Panc1 (cell line): Measurements from ENCODE around the gene ZBTB7C. TPM values are rescaled to one million over a fixed set of nuclear protein-coding genes. Genes with fewer than 3 reads are reported as not detected.

ENCODE experiments used
- ATAC-seq: fragments of 200-7000 bp; cut with Tn5 transposase; 2 replicates; pipeline ENCODE4 v1.9.1; 2020; ENCODE audit warnings: mild to moderate bottlenecking, moderate library complexity
- BruUV-seq: library from RNA; stranded (reverse); fragments of 400-500 nt; replicated peaks from 2 replicates; lab custom pipeline; 2021; lab: Mats Ljungman, UMichigan
- CTCF ChIA-PET: fragments of 300-600 bp; sonication (Branson Sonifier 250); formaldehyde crosslinking; loops from one replicate; lab custom pipeline; 2022; ENCODE audit warnings: antibody characterized with exemption; lab: Charles Lee
- POLR2A ChIA-PET: fragments of 300-600 bp; sonication (Branson Sonifier 250); formaldehyde crosslinking; loops from one replicate; lab custom pipeline; 2022; ENCODE audit warnings: antibody characterized with exemption; lab: Charles Lee
- DNase-seq: peaks from one replicate; pipeline ENCODE4 v3.0.0-alpha.2; 2010; ENCODE audit warnings: low read depth, low spot score
- H3K27ac ChIP-seq: 2 replicates; pipeline ENCODE4 v1.5.1; 2011; ENCODE audit warnings: mild to moderate bottlenecking, low read length, inconsistent platforms
- H3K27me3 ChIP-seq: fragments of 200-500 bp; sonication (Bioruptor generic); 2 replicates; pipeline ENCODE4 v1.6.0; 2014; ENCODE audit warnings: low read length, inconsistent platforms; ENCODE audit not compliant: control insufficient read depth, insufficient read depth
- H3K36me3 ChIP-seq: fragments of 200-500 bp; sonication (Bioruptor generic); 2 replicates; pipeline ENCODE4 v1.5.1; 2014; ENCODE audit warnings: inconsistent platforms, mild to moderate bottlenecking, low read length, moderate library complexity; ENCODE audit not compliant: control insufficient read depth, insufficient read depth
- H3K4me1 ChIP-seq: 2 replicates; pipeline ENCODE4 v1.5.1; 2011; ENCODE audit warnings: inconsistent platforms, mild to moderate bottlenecking, low read length, moderate library complexity; ENCODE audit not compliant: control insufficient read depth, insufficient read depth
- H3K4me3 ChIP-seq, 2 experiments: 2 replicates each; pipeline ENCODE4 v1.5.1; 2011 to 2012; ENCODE audit warnings: low read depth in 2 of 2, low read length in 2 of 2, mild to moderate bottlenecking in 2 of 2, inconsistent platforms in 1 of 2, moderate library complexity in 1 of 2
- H3K9me3 ChIP-seq: fragments of 200-500 bp; sonication (Bioruptor generic); 2 replicates; pipeline ENCODE4 v1.5.1; 2014; ENCODE audit warnings: low read depth, mild to moderate bottlenecking, inconsistent platforms, low read length, moderate library complexity; ENCODE audit not compliant: control insufficient read depth, insufficient read depth
- CTCF ChIP-seq: fragments of 450-650 bp; IDR thresholded peaks from 2 replicates; pipeline ENCODE4 v1.5.1; 2017; ENCODE audit warnings: mild to moderate bottlenecking
- POLR2AphosphoS5 ChIP-seq: IDR thresholded peaks from 2 replicates; pipeline ENCODE4 v1.6.1; 2012; ENCODE audit warnings: mild to moderate bottlenecking, low read depth, low read length, moderate library complexity
- REST ChIP-seq, 2 experiments: IDR thresholded peaks; 2 replicates each; pipeline ENCODE4 v1.6.1; 2011 to 2012; ENCODE audit warnings: low read depth in 2 of 2, control low read depth in 1 of 2, low read length in 1 of 2, mild to moderate bottlenecking in 1 of 2, moderate library complexity in 1 of 2; ENCODE audit not compliant: insufficient read depth in 1 of 2
- SIN3A ChIP-seq: IDR thresholded peaks from 2 replicates; pipeline ENCODE4 v1.6.1; 2012; ENCODE audit warnings: low read depth, mild to moderate bottlenecking, low read length, moderate library complexity, borderline replicate concordance; ENCODE audit not compliant: insufficient read depth
- TCF7L2 ChIP-seq: IDR thresholded peaks from 2 replicates; pipeline ENCODE4 v1.6.1; 2011; ENCODE audit warnings: mild to moderate bottlenecking, low read depth, low read length, inconsistent platforms
- in situ Hi-C: cut with HindIII; loops from 2 replicates; pipeline ENCODE4 v1.10.0; 2016; ENCODE audit warnings: low sequenced_read_pairs, low pct_unique_long_range_greater_than_20kb
- intact Hi-C: fragments of 100-400 bp; cut with micrococcal nuclease; formaldehyde crosslinking; loops from one replicate; pipeline ENCODE4 v1.10.0; 2022; ENCODE audit not compliant: unreplicated experiment
- total RNA-seq: library from RNA; stranded (reverse); gene quantifications from one replicate; pipeline ENCODE4 v1.2.1, GENCODE V29; 2021; ENCODE audit not compliant: unreplicated experiment

ZBTB7C gene
- total RNA-seq, 1 experiment from 2014 or later = 0.03 TPM

GRCh38 chr18:48228841-48229240 is 180.3 kb downstream of the ZBTB7C start:
- Histone ChIP-seq H3K27ac (no peak overlapping the region), H3K4me3 (no peak overlapping the region), H3K27me3 (no peaks in the 10 kb centered on the region; the same call in 1 of the 2 replicates), H3K36me3 (no peaks in the 10 kb centered on the region), H3K4me1 (no peaks in the 10 kb centered on the region), H3K9me3 (no peaks in the 10 kb centered on the region)
- no TSS peak for BruUV-seq
- in situ Hi-C loops = no loop called here
- TF ChIP-seq TCF7L2 = no peak
- TF ChIP-seq POLR2AphosphoS5 = no peak
- no peak for TF ChIP-seq CTCF
- TF ChIP-seq REST (IDR thresholded peaks at IDR 0.05; ENCODE audit: insufficient read depth in 1 of 2, low read depth in 2 of 2, low read length in 1 of 2) = no peak
- no peak for TF ChIP-seq SIN3A
- DNase-seq (no peak), ATAC-seq (no peak)
- ChIA-PET CTCF (interaction anchor here (0.7 to 2.3 kb wide), 2 partner anchors 16 to 216 kb away, joined by 3 to 11 read pairs; no protein-coding TSS in a partner anchor), POLR2A (interaction anchor here (0.6 kb wide), 1 partner anchor 1151 kb away, joined by 5 read pairs; no protein-coding TSS in a partner anchor)
- intact Hi-C loops = loop anchor here (5.0 kb wide), 1 partner anchor 197 kb away; no protein-coding TSS in a partner anchor

GRCh38 chr18:48228301-48228715 is 180.9 kb downstream of the ZBTB7C start:
- no peaks in the 10 kb centered on the region for H3K4me1 ChIP-seq
- no TSS peak for BruUV-seq
- no peaks in the 10 kb centered on the region; the same call in 1 of the 2 replicates for H3K27me3 ChIP-seq
- H3K4me3 ChIP-seq = no peak overlapping the region
- no peak for ATAC-seq
- ChIA-PET CTCF (no interaction called here), POLR2A (interaction anchor here (0.6 kb wide), 1 partner anchor 1152 kb away, joined by 5 read pairs; no protein-coding TSS in a partner anchor)
- no peaks in the 10 kb centered on the region for H3K9me3 ChIP-seq
- DNase-seq = no peak
- intact Hi-C loops (loop anchor here (5.0 kb wide), 1 partner anchor 196 kb away; no protein-coding TSS in a partner anchor), in situ Hi-C loops (no loop called here)
- no peak overlapping the region for H3K27ac ChIP-seq
- no peaks in the 10 kb centered on the region for H3K36me3 ChIP-seq
- no peak for TF ChIP-seq TCF7L2
- no peak for TF ChIP-seq REST (IDR thresholded peaks at IDR 0.05; ENCODE audit: insufficient read depth in 1 of 2, low read depth in 2 of 2, low read length in 1 of 2)
- TF ChIP-seq POLR2AphosphoS5 = no peak
- no peak for TF ChIP-seq CTCF
- TF ChIP-seq SIN3A = no peak
